ENCODE data around the gene RPRD1A.

Gene RPRD1A

GRCh38 chr18:35949903-35950627 is 117.3 kb downstream of the RPRD1A start:
- peak; percentile 97 for TF ChIP-seq CTCF (IDR thresholded peaks at IDR 0.05; ENCODE audit: low read depth, low read length)
- peak overlapping the region; percentile 43 for H3K4me3 ChIP-seq (ENCODE audit: low read depth, low read length)

- no peak for TF ChIP-seq CTCF (IDR thresholded peaks at IDR 0.05; ENCODE audit: low read depth, low read length)
- no peak overlapping the region for H3K4me3 ChIP-seq (ENCODE audit: low read depth, low read length)
Observed at GRCh38 chr18:35949090-35949489, 118.3 kb downstream of the RPRD1A start.

GRCh38 chr18:35948080-35948479 is 119.3 kb downstream of the RPRD1A start:
- no peak overlapping the region for H3K4me3 ChIP-seq (ENCODE audit: low read depth, low read length)
- no peak for TF ChIP-seq CTCF (IDR thresholded peaks at IDR 0.05; ENCODE audit: low read depth, low read length)

GRCh38 chr18:35942661-35943060 is 124.7 kb downstream of the RPRD1A start:
- H3K4me3 ChIP-seq (ENCODE audit: low read depth, low read length): no peak overlapping the region
- no peak for TF ChIP-seq CTCF (IDR thresholded peaks at IDR 0.05; ENCODE audit: low read depth, low read length)

GRCh38 chr18:35942133-35942532 is 125.2 kb downstream of the RPRD1A start:
- H3K4me3 ChIP-seq (ENCODE audit: low read depth, low read length): no peak overlapping the region
- TF ChIP-seq CTCF (IDR thresholded peaks at IDR 0.05; ENCODE audit: low read depth, low read length): no peak

GRCh38 chr18:35941299-35941698 is 126.1 kb downstream of the RPRD1A start:
- TF ChIP-seq CTCF (IDR thresholded peaks at IDR 0.05; ENCODE audit: low read depth, low read length): no peak
- H3K4me3 ChIP-seq (ENCODE audit: low read depth, low read length): no peak overlapping the region

All from WI38 (cell line).